Neuronal stem cell (in vitro differentiated cells): ENCODE results near the gene RECQL5.

Experiments
- DNase-seq: peaks from one replicate; pipeline ENCODE4 v3.0.0-alpha.2; 2013; ENCODE audit warnings: low spot score
- H2AFZ ChIP-seq: one replicate; pipeline ENCODE4 v1.6.1; 2013; ENCODE audit warnings: mild to moderate bottlenecking, low read length, inconsistent platforms
- H2AK5ac ChIP-seq: 2 replicates; pipeline ENCODE4 v1.6.1; 2013; ENCODE audit warnings: low read depth, mild to moderate bottlenecking, inconsistent platforms, low read length, moderate library complexity, mixed read lengths
- H2BK120ac ChIP-seq: 2 replicates; pipeline ENCODE4 v1.6.1; 2013; ENCODE audit warnings: low read depth, mild to moderate bottlenecking, inconsistent platforms, low read length, moderate library complexity, mixed read lengths
- H2BK12ac ChIP-seq: one replicate; pipeline ENCODE4 v1.6.1; 2013; ENCODE audit warnings: low read length, inconsistent platforms
- H2BK15ac ChIP-seq: 2 replicates; pipeline ENCODE4 v1.6.1; 2013; ENCODE audit warnings: mild to moderate bottlenecking, low read length, inconsistent platforms, mixed read lengths
- H2BK5ac ChIP-seq: one replicate; pipeline ENCODE4 v1.6.1; 2013; ENCODE audit warnings: inconsistent platforms, mild to moderate bottlenecking, low read length, moderate library complexity
- H3K14ac ChIP-seq: one replicate; pipeline ENCODE4 v1.6.1; 2013; ENCODE audit warnings: low read length, inconsistent platforms
- H3K18ac ChIP-seq: 2 replicates; pipeline ENCODE4 v1.6.1; 2013; ENCODE audit warnings: low read length, inconsistent platforms
- H3K23ac ChIP-seq: 2 replicates; pipeline ENCODE4 v1.6.1; 2013; ENCODE audit warnings: low read depth, mild to moderate bottlenecking, mixed read lengths, low read length, inconsistent platforms; ENCODE audit not compliant: poor library complexity
- H3K27ac ChIP-seq: replicated peaks from 3 replicates; pipeline ENCODE4 v1.5.1; 2013; ENCODE audit warnings: low read length, inconsistent platforms
- H3K27me3 ChIP-seq, 3 experiments: 2 replicates each; pipeline ENCODE4 v1.6.1; 2013; ENCODE audit warnings: low read length in 3 of 3, mild to moderate bottlenecking in 2 of 3, inconsistent platforms in 1 of 3, low read depth in 1 of 3, mixed read lengths in 1 of 3, moderate library complexity in 1 of 3; ENCODE audit not compliant: control insufficient read depth in 3 of 3, insufficient read depth in 3 of 3
- H3K36me3 ChIP-seq, 2 donors: replicated peaks in 1 of 2; 2 replicates each; pipeline ENCODE4 v1.6.1; 2013; ENCODE audit warnings: low read length in 2 of 2; ENCODE audit not compliant: control insufficient read depth in 2 of 2, insufficient read depth in 2 of 2
- H3K4ac ChIP-seq: 2 replicates; pipeline ENCODE4 v1.6.1; 2013; ENCODE audit warnings: inconsistent platforms, mild to moderate bottlenecking, low read length, moderate library complexity
- H3K4me1 ChIP-seq, 2 donors: 1 replicate in 1 of 2; 2 replicates in 1 of 2; pipeline ENCODE4 v1.6.1; 2013; ENCODE audit warnings: low read length in 2 of 2, low read depth in 1 of 2; ENCODE audit not compliant: control insufficient read depth in 2 of 2, insufficient read depth in 1 of 2
- H3K4me2 ChIP-seq: one replicate; pipeline ENCODE4 v1.6.1; 2013; ENCODE audit warnings: mild to moderate bottlenecking, low read length, inconsistent platforms; ENCODE audit not compliant: insufficient read depth, poor library complexity, severe bottlenecking
- H3K4me3 ChIP-seq, 2 donors: 2 replicates each; pipeline ENCODE4 v1.5.1; 2013; ENCODE audit warnings: low read length in 2 of 2, mild to moderate bottlenecking in 2 of 2, inconsistent platforms in 1 of 2, moderate library complexity in 1 of 2
- H3K79me1 ChIP-seq: one replicate; pipeline ENCODE4 v1.6.1; 2013; ENCODE audit warnings: low read depth, mild to moderate bottlenecking, inconsistent platforms, low read length, moderate library complexity
- H3K9ac ChIP-seq: one replicate; pipeline ENCODE4 v1.6.1; 2013; ENCODE audit warnings: mild to moderate bottlenecking, low read depth, low read length, inconsistent platforms; ENCODE audit not compliant: poor library complexity
- H3K9me3 ChIP-seq, 2 donors: replicated peaks in 1 of 2; 2 replicates each; pipeline versions ENCODE3 to v1.6.1; 2013; ENCODE audit warnings: low read length in 2 of 2, mild to moderate bottlenecking in 2 of 2, inconsistent platforms in 1 of 2, low read depth in 1 of 2, mixed read lengths in 1 of 2, moderate library complexity in 1 of 2; ENCODE audit not compliant: control insufficient read depth in 2 of 2, insufficient read depth in 1 of 2
- H4K8ac ChIP-seq: one replicate; pipeline ENCODE4 v1.6.1; 2013; ENCODE audit warnings: low read depth, mild to moderate bottlenecking, inconsistent platforms, low read length, moderate library complexity
- H4K91ac ChIP-seq: one replicate; pipeline ENCODE4 v1.6.1; 2013; ENCODE audit warnings: low read length, low read depth, mild to moderate bottlenecking, inconsistent platforms; ENCODE audit not compliant: poor library complexity
- WGBS, 2 donors: extraction: QIAGEN DNeasy Blood & Tissue Kit; methylation state at CpG; one replicate each; pipeline ENCODE4 v1.1.7; 2013; ENCODE audit warnings: missing lambda C conversion rate in 2 of 2, mixed read lengths in 1 of 2; ENCODE audit not compliant: insufficient read length in 2 of 2, insufficient replicate concordance in 1 of 2; ENCODE audit errors: extremely low coverage in 2 of 2; 5-methylcytosine and 5-hydroxymethylcytosine counted together

RECQL5 gene

DNA sequence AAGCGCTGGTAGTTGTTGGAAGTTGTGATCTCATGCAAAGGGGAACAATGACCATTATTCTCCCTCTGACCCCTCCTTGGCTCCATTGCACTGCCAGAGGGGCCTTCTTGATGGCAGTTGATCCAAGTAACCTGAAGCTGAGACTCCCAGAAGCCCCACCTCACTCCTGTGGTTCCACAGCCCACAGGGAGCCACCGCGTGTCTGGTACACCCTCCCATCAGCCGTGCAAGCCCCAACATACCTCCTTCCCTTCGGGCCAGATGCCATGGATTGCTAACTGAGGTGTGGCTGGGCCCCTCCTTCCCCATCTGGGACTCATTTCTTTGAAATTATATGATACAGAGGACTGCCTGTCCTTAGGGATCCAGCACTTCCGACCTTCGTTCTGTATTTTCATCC lies 18.0 kb upstream of the RECQL5 start:
- Histone ChIP-seq H3K18ac (no peak overlapping the region), H2BK5ac (peak overlapping the region; percentile 67), H3K36me3 (peaks cover 8 to 81% of the 10 kb centered on the region in 2 donors), H2BK15ac (no peak overlapping the region), H3K4me3 (no peak overlapping the region), H3K4ac (no peak overlapping the region), H3K9ac (no peak overlapping the region), H3K23ac (no peak overlapping the region), H3K79me1 (no peaks in the 10 kb centered on the region), H2BK120ac (no peak overlapping the region), H4K91ac (no peak overlapping the region), H3K27me3 (no peaks in the 10 kb centered on the region), H3K14ac (no peak overlapping the region), H3K4me2 (no peak overlapping the region), H2BK12ac (no peak overlapping the region), H3K4me1 (peaks cover 0 to 16% of the 10 kb centered on the region in 2 donors), H3K27ac (no peak overlapping the region), H3K9me3 (no peaks in the 10 kb centered on the region), H4K8ac (no peak overlapping the region), H2AFZ (no peak overlapping the region), H2AK5ac (no peak overlapping the region)
- WGBS, 2 donors = no CpG with 5 or more reads among the region's 7 CpGs
- no peak for DNase-seq

GRCh38 chr17:75684249-75684648 lies 17.3 kb upstream of the RECQL5 start:
- H2AFZ ChIP-seq = no peak overlapping the region
- no peak for DNase-seq
- no peak overlapping the region for H4K8ac ChIP-seq
- H3K18ac ChIP-seq = no peak overlapping the region
- no peak overlapping the region for H3K4me3 ChIP-seq
- no peak overlapping the region for H3K4me2 ChIP-seq
- H3K9ac ChIP-seq = no peak overlapping the region
- H2BK120ac ChIP-seq = no peak overlapping the region
- no peak overlapping the region for H2BK15ac ChIP-seq
- H2AK5ac ChIP-seq = no peak overlapping the region
- no peak overlapping the region for H3K14ac ChIP-seq
- H3K79me1 ChIP-seq = no peaks in the 10 kb centered on the region
- H3K27ac ChIP-seq = no peak overlapping the region
- H3K23ac ChIP-seq = no peak overlapping the region
- H3K27me3 ChIP-seq = no peaks in the 10 kb centered on the region
- no peak overlapping the region for H2BK5ac ChIP-seq
- WGBS, 2 donors = no CpG with 5 or more reads among the region's 5 CpGs
- peaks cover 12 to 81% of the 10 kb centered on the region in 2 donors for H3K36me3 ChIP-seq
- H3K4me1 ChIP-seq = peaks cover 0 to 16% of the 10 kb centered on the region in 2 donors
- H3K9me3 ChIP-seq = no peaks in the 10 kb centered on the region
- no peak overlapping the region for H3K4ac ChIP-seq
- H4K91ac ChIP-seq = no peak overlapping the region
- no peak overlapping the region for H2BK12ac ChIP-seq

- Histone ChIP-seq H2BK12ac (no peak overlapping the region), H3K14ac (no peak overlapping the region), H3K36me3 (peaks cover 13 to 81% of the 10 kb centered on the region in 2 donors), H3K9ac (no peak overlapping the region), H4K91ac (no peak overlapping the region), H3K18ac (no peak overlapping the region), H3K4me2 (no peak overlapping the region), H3K4ac (no peak overlapping the region), H3K79me1 (no peaks in the 10 kb centered on the region), H3K27me3 (no peaks in the 10 kb centered on the region), H2BK15ac (no peak overlapping the region), H3K4me3 (no peak overlapping the region), H3K4me1 (peaks cover 0 to 14% of the 10 kb centered on the region in 2 donors), H2AK5ac (no peak overlapping the region), H2BK5ac (no peak overlapping the region), H3K9me3 (no peaks in the 10 kb centered on the region), H3K27ac (no peak overlapping the region), H4K8ac (no peak overlapping the region), H2BK120ac (no peak overlapping the region), H2AFZ (no peak overlapping the region), H3K23ac (no peak overlapping the region)
- WGBS, 2 donors = no CpG with 5 or more reads among the region's 4 CpGs
- no peak for DNase-seq
Observed at GRCh38 chr17:75683583-75683982, 16.6 kb upstream of the RECQL5 start.

- H3K36me3 ChIP-seq = peaks cover 15 to 76% of the 10 kb centered on the region in 2 donors
- H3K27ac ChIP-seq = no peak overlapping the region
Observed at GRCh38 chr17:75681289-75681688, 14.3 kb upstream of the RECQL5 start.

More at GRCh38 chr17:75681289-75681688, 14.3 kb upstream of the RECQL5 start:
- Histone ChIP-seq H2BK15ac (no peak overlapping the region), H2BK5ac (no peak overlapping the region), H3K27me3 (no peaks in the 10 kb centered on the region), H2AK5ac (no peak overlapping the region), H3K79me1 (no peaks in the 10 kb centered on the region), H3K9ac (no peak overlapping the region), H3K4me2 (no peak overlapping the region), H4K8ac (no peak overlapping the region), H2AFZ (no peak overlapping the region), H3K18ac (no peak overlapping the region), H2BK12ac (no peak overlapping the region), H3K14ac (no peak overlapping the region), H3K4ac (no peak overlapping the region), H3K23ac (no peak overlapping the region), H3K4me1 (peaks cover 0 to 4% of the 10 kb centered on the region in 2 donors), H4K91ac (no peak overlapping the region), H3K9me3 (no peaks in the 10 kb centered on the region), H3K4me3 (no peak overlapping the region), H2BK120ac (no peak overlapping the region)
- DNase-seq = no peak
- no CpG with 5 or more reads among the region's 3 CpGs for WGBS, 2 donors
